ENCODE measurements around the gene SEPTIN1.
"Not testable (repeated sequence)": the region's sequence is repeated elsewhere in the genome, so short reads cannot be mapped to it uniquely, and the experiment has no call there.

SEPTIN1 gene

DNA sequence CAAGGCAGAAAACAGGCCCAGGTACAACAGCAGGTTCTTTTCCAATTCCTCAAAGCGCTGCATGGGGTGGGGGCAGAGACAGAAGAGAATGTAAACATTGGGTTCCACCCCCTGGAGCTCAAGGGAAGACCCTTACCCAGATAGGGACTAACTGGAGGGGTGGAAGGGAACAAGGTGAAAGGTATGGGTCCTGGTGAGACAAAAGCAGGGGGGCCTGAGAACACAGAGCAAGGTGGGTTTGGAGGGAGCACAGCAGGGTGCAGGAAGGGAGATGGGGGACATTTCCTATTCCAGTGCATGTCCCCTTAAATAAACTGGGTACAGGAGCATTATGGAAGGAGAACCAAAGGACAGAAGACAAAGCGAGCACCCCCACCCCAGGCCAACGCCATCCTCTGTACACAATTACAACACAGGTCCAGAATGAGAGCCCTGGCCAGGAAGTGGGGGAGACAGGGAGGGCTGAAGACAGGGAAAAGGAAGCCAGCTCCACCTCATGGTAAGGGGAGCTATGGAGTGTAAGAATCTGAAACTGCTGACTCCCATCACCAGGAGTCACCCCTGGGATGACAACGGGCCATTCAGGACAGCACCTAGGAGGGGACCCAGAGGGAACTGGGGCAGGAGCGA lies 25.2 kb downstream of the SEPTIN1 start:
- no peak for DNase-seq

GRCh38 chr16:30356401-30357084 lies 25.8 kb downstream of the SEPTIN1 start:
- DNase-seq = no peak

- DNase-seq = no peak
Measured at GRCh38 chr16:30355954-30356308, 26.4 kb downstream of the SEPTIN1 start.

- DNase-seq = peak; percentile 70 to 80 (median 78)
Measured at GRCh38 chr16:30355144-30355953, 27.0 kb downstream of the SEPTIN1 start, which contains the start of gene CD2BP2. CD2BP2 (minus strand) TSS chr16:30355308; CDS start chr16:30354681, 627 bp downstream.

DNA sequence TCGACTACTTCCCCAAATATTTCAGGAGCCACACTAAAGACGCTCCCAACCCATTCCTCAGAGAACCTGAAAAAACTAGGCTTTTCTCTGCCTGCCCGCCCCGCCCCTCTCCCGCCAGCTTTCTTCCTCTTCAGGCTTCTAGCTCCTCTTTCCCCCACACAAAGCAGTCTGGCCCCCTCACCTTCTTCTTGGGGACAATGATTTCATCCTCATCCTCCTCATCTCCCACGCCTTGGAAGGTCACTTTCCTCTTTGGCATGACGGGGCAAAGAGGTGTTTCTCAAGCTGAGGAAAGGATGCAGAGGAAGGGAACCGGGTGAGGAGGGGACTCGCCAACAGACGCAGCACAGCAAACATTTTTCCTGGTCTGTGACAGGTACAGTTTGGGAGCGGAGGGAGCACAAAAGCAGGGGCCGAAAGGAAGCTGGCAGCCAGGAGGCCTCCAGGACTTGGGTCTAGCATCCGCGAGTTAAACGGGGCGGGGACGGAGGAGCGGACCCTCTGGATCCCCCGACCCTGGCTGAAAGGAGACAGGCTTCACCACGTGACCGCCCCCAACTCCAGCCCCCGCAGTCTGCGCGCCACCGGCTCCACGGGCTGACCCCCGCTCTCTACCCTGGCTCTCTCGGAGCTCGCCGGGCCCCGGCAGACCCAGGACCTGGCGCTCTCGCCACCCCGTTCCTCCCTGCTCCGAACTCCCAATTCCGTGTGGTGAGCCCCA lies 27.8 kb downstream of the SEPTIN1 start:
- DNase-seq = no peak

- no peak for DNase-seq
Measured at GRCh38 chr16:30353438-30354129, 28.8 kb downstream of the SEPTIN1 start.

DNA sequence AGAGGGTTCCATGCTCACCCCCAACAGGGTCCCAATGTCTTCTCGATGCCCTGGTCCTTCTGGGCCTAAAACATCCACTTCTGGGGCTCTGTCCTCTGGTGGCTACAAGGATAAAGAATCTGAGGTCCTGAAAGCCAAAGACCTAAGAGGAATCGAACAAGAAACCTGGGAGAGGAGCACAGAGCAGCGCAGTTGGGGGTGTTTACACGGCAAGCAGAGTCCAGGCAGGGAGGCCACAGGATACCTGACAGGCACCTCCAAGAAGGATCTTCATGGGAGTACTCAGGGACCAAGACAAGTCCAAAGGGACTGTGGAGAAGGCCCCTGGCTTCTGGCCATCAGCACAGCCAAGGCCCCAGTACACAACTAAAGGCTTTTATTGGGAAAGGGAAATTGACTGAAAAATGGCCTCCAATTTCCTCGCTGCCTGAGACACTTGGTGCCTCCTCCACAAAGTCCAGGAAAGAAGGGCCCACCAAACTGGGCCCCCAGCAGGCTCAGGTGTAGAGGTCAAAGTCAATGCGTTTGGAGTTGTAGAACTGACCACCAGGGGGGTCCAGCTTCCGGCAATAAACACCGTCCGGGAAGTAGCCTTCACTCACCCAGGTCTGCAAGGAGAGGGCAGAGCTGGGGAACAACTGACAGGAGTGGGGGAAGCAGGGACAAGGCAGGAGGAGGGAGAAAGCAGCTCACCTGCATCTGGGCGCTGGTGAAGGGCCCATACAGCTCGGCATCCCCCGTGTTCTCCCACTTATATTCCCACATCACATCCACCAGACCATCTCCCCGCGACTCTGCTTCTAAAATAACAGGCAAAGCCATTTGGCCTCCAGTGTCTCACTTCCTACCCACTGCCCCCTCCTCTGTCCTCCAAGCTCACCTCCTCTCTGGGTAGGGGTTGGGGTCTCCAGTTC lies 29.6 kb downstream of the SEPTIN1 start:
- no peak for DNase-seq

DNA sequence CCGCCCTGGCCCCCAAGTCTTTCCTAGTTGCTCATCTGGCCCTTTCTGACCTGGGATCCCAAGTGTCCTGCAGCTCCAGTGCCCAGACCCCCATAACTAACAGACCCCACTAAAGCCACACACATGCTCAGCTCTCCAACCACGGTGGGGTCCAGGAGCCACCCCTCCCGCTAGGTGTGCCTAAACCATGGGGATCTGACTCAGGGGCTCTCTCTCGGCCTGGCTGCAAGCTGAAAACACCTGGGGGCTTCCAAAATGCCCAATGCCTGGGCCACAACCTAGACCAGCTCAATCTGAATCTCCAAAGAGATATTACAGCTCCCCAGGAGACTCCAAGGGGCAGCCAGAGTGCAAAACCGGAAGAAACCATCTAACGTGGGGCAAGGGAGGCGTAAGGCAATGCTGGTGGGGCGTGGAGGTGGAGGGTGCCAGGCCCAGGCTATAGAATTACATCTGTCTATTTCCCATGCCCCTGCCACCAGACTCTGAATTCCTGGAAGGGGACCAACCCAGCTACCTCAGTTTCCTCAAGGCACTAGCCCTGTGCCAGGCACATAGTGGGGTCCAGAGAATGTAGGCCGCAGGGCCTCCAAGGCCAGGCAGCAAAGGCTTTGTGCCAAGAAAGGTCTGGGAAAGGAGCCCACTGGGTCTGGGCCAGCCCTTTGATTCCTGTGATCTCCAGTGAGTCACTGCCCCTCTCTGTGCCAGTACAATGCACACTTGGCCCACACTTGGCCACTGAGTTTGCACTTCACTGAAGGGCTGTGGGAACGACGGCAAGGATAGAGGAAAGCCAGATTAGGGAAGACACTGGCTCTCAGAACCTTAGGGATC lies 30.6 kb downstream of the SEPTIN1 start:
- no peak for DNase-seq

DNA sequence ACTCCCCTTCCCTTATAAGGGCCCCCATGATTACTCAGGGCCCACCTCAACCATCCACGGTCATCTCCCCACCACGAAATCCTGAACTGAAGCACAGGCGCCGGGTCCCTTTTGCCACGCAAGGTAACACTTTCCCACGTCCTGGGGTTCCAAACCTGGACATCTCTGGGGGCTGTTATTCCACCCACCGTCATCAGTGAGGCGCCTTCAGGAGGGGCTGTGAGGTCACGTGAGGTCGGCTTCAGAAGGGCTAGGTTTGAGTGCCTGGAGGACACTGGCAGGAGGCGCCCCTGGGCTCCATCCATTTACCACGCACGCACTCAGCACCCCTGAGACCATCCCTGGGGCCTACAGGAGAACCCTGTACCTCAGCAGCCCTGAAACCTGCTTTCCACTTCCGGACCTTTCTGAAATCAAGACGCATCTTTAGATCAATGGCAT lies 31.3 kb downstream of the SEPTIN1 start:
- no peak for DNase-seq

DNA sequence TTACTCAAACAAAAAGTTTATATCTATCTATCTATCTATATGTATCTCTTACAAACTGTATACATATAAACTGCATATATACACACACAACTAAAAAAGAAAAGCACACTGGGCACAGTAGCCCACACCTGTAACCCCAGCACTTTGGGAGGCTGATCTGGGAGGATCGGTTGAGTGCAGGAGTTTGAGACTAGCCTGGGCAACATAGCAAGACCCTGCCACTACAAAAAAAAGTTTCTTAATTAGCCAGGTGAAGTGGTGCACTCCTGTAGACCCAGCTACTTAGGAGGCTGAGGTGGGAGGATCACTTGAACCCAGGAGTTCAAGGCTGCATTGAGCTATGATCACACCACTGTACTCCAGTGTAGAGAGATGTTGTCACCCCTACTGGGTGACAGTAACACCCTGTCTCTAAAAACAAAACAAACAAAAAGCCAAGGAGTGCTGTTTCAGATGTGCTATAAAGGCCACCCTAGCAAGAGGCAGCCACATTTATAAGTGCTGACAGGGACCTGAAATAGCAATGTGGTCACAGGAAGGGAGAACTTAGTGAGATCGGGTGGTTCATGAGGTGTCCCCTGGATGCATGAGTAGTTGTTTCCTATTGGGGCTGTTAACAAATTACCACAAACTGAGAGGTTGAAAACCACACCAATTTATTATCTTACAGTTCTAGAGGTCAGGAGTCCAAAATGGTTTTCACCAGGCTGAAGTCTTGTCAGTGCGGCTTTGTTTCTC lies 32.1 kb downstream of the SEPTIN1 start:
- no peak for DNase-seq

- DNase-seq = no peak
Measured at GRCh38 chr16:30349675-30350074, 32.7 kb downstream of the SEPTIN1 start.

- DNase-seq = no peak
Measured at GRCh38 chr16:30348929-30349328, 33.4 kb downstream of the SEPTIN1 start.

DNA sequence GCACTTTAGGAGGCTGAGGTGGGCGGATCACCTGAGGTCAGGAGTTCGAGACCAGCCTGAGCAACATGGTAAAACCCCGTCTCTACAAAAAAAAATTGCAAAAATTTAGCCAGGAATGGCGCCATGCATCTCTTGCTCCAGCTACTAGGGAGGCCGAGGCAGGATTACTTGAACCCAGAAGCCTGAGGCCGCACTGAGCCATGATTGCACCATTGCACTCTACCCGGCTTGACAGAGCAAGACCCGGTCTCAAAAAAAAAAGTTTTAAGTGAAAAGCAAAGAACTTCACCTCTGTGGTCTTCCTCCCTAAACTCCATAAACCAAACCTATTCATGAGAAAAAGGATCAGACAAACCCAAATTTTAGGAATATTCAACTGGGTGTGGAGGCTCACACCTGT lies 34.2 kb downstream of the SEPTIN1 start:
- no peak for DNase-seq

DNA sequence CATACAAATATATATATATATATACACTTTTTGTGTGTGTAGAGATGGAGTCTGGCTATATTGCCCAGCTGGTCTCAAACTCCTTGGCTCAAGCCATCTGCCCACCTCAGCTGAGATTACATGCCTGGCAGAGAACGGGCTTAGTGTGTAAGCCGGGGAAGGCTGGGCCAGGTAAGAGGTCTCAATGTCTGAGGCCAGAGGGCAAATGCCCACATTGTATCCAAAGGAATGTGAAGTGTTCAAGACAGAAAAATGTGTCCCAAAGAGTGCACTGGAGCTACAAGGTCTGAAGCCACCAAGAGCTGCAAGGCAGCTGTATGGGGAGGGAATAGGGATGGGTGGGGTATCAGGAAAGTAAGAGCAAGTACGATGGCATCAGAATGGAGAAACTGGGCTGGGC lies 36.1 kb downstream of the SEPTIN1 start:
- DNase-seq = no peak

- not testable (repeated sequence) for DNase-seq
Measured at GRCh38 chr16:30343491-30343820, 38.9 kb downstream of the SEPTIN1 start.

DNA sequence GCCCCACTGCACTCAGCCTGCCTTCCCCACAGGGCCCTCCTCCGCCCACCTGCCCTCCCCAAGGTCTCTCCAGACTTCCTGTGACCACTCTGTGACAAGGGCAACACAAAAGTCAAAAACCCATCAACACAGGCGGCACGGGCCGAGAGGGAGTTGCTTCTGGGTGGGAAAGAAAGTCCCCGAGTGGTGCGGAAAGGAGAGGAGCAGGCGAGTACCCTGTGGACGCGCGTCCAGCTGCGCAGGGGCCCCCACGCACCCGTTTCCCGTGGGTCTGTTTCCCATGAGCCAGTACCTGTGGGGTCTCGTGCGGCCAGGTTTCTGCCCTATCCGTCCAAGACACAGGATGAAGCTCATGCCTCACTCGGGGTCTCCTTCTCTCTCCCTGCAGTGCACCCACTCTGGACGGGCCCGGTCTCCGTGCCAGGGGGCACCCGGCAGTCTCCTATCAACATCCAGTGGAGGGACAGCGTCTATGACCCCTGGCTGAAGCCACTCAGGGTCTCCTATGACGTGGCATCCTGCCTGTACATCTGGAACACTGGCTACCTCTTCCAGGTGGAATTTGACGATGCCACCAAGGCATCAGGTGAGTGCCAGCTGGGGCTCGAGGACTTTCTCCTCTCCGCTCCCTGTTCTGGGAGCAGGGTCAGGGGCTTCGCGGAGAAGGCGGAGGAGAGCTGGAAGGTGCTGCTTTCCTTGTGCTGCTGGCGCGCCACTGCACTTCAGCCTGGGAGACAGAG lies 39.4 kb downstream of the SEPTIN1 start:
- DNase-seq = no peak

DNA sequence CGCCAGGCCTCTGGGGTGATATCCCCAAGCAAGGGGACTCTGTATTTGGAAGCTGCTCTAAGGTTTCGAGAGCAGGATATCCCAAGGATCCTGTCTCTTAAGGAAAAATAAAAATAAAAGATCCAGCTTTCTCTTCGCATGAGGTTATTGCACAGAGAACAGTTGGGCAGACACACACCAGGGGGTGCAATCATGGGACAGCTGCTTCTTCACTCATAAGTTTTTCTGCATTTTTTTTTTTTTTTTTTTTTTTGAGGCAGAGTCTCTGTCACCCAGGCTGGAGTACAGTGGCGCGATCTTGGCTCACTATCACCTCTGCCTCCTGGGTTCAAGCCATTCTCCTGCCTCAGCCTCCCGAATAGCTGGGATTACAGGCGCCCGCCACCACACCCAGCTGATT lies 40.4 kb downstream of the SEPTIN1 start:
- not testable (repeated sequence) for DNase-seq

- DNase-seq = no peak
Measured at GRCh38 chr16:30340621-30341020, 41.7 kb downstream of the SEPTIN1 start.

DNA sequence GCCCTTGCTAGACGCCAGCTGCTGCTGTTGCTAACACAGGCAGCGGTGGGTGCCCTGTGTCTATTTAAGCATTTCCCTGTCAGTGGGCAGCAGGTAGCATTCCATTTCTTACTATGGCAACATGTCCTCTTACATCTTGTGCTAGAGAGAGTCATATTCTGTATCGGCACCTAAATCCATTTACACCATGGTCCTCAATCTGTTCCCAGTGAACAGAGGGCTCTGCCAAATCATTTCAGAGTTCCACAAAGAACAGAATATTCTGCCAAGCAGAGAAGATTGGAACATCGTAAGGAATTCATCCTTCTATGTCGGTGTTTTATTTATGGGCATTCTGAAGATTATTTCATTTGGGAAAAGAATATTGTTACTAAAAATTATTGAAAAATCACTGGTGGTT lies 43.6 kb downstream of the SEPTIN1 start:
- DNase-seq = not testable (repeated sequence)
